Upper lobe of left lung (tissue), 4 donors: ENCODE measurements around the gene FAM72C.
"Not testable (repeated sequence)": the region's sequence is repeated elsewhere in the genome, so short reads cannot be mapped to it uniquely, and the experiment has no call there.

ENCODE experiments used
- CTCF ChIP-seq, 6 experiments: fragments of 450-650 bp in 4 of 6; fragments of 200-600 bp in 2 of 6; sonication (generic) in 2 of 6; IDR thresholded peaks; one replicate each; pipeline ENCODE4 v1.5.1; 2016 to 2019; ENCODE audit warnings: antibody characterized with exemption in 6 of 6
- POLR2A ChIP-seq, 4 donors: fragments of 450-650 bp; IDR thresholded peaks; one replicate each; pipeline ENCODE4 v1.5.1; 2016 to 2017; ENCODE audit warnings: antibody characterized with exemption in 4 of 4, mild to moderate bottlenecking in 2 of 4
- POLR2AphosphoS5 ChIP-seq, 2 donors: sonication (generic); formaldehyde crosslinking; IDR thresholded peaks; one replicate each; pipeline ENCODE4 v1.5.1; 2017; ENCODE audit warnings: antibody characterized with exemption in 2 of 2

- not testable (repeated sequence) for TF ChIP-seq CTCF, POLR2A, POLR2AphosphoS5 (IDR thresholded peaks at IDR 0.05)
These were observed 29.4 kb downstream of the FAM72C start for GRCh38 chr1:143942238-143942860.
